GM21576 (cell line): ENCODE data around the gene ZNF423.

Experiments used
- ATAC-seq: cut with Tn5 transposase; IDR thresholded peaks from one replicate; pipeline ENCODE4 v1.9.1; 2021; ENCODE audit warnings: mild to moderate bottlenecking, moderate library complexity; ENCODE audit not compliant: unreplicated experiment

ZNF423 gene

DNA sequence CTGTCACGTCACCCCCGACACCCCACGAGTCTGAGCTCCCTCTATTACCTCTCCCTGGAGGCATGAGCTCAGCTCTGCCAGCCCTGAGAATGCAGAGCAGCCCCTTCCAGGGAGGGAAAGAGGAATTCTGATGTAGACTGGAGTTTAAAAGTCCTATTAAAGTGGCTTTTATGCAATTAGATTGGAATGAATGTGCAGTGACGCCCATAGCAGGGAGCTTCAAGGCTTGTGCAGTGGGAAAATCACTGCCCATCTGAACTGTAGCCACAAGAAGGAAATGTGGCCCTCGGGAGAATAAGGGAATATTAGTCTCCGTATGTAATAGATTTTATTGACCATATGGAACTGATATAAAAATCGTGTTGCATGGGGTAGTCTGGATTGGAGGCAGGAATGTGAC lies 66.9 kb downstream of the ZNF423 start:
- ATAC-seq: no peak

DNA sequence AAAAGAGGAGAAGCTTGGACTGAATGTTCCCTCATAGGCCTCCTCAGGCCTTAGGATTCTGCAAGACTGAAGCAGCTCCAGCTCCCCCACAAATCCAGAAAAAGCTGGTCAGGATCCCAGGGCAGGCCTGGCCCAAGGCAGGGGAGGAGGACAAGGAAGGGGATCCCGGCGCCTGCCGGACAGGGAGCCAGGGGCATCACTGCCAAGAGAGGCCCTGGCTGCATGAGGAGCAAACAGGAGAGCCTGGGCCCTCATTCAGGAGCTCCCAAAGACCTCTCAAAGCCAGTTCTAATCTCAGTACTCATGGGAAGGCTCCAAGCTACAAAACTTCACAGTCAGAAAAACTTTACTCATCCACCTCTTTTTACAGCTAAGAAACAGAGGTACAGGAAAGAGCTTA lies 67.3 kb downstream of the ZNF423 start:
- no peak for ATAC-seq

DNA sequence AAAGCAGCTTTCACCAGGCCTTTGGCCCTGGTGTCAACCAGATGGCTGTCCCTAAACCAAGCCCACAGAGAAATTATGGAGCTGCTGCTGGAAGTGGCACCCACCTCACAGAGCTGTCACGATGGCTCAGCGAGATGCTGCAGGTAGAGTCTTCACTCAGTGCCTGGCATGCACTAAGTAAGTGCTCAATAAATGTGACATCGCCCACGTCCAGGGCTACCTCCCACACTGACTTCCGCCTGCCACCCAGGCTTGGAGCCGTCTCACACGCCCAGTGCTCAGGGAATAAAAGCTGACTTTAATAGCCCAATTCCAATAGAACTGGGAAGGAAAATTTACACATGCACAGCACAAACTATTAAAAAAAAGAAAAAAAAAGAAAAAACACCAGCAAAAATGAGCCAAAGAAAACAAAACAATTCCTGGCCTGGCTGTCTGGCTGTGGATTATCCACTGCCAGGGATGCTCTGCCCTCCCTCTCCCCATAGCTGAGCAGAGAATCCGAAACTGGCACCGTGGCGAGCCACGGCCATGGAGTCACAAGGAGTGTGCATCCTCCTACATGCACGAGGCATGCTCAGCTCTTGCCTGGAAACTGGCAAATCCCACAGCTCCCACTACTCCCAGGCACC lies 68.9 kb downstream of the ZNF423 start:
- no peak for ATAC-seq

DNA sequence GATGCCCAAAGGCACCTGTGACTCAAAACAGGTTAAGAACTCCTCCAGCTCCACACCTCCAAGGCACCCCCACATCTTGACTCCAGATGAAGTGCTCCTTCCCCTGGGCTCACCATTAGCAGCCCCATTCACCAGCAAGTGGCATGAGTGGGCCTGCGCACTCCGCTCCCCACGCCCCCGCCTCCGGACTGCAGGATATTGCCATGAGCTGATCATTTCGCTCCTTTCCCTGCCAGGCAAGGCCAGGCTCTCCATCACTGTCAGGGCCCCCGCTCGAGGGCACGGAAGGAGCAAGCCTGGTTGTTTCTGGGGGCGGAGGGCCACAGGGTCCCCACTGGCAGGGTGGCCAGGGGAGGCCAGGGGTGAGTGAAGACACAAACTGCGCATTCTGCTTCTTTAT lies 69.9 kb downstream of the ZNF423 start:
- no peak for ATAC-seq

DNA sequence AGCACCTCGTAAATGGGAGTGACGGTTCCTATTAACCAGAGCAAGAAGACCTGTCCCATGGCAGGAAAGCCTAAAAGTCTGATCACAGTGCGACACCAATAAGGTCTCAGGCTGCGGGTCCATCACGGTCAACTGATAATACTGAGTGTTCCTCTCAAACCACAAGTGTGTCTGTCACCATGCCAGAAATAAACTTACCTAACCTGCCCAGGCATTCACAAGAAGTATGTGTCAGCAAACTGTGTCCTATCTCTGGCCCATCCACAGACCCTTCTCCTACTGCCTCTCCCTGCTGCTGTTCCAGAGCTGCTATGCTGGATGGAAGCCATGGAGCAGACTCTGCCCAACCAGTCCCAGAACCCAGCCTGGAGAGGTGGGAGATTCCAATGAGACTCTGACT lies 73.5 kb downstream of the ZNF423 start:
- ATAC-seq: no peak

DNA sequence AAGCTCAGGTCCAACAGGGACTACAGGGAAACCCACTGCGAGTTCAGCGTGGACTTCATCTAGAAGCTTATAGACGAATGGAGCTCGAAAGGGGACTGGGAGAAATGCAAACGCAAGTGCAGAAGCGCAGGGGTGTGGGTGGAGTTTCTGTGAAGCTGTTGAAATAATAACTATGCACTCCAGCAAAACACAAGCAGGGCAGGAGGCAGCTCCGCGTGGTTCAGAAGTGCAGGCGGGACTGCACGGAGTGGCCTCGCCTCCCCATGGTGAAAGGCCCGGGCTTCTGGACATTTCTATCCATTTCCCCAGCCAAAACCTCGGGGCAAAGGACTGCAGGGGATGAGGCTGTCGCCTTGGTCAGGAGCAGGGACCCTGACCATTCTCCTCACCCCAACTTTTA lies 74.5 kb downstream of the ZNF423 start:
- ATAC-seq: no peak

DNA sequence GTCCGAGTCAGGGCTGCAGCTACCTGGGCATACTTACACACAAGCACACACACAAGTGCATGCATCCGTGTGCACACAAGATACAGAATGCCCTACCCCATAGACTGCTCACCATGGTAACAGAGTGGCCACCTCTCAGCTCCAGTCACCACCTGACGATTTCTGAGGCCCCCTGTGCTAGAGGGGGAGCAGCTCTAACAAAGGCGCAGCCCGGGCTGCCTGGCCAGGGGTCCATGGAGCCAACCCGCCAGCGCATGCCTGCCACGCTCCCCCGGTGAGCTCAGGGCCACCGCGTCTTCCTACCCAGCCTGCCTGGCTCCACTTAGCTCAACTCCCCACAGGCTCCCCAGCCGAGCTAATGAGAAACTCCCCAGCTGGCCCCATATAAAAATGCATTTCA lies 75.5 kb downstream of the ZNF423 start:
- ATAC-seq: no peak

DNA sequence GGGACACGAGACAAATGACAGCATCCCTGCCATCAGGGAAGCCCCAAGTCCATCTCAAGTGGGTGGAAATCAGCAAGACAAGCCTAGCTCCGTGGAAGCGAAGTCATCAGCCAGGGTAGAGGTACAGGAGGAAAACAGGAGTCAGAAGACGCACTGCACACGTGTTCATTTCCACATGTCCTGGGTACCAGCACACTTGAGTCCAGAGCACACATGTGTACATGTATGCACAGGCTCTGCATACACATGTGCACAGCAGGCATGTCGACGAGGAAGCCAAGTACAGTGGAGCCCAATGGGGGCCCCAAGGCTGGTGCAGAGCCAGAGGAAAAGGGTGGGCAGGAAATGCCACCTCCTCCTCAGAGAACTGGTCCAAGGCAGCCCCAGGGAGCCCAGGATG lies 75.9 kb downstream of the ZNF423 start:
- ATAC-seq: no peak

DNA sequence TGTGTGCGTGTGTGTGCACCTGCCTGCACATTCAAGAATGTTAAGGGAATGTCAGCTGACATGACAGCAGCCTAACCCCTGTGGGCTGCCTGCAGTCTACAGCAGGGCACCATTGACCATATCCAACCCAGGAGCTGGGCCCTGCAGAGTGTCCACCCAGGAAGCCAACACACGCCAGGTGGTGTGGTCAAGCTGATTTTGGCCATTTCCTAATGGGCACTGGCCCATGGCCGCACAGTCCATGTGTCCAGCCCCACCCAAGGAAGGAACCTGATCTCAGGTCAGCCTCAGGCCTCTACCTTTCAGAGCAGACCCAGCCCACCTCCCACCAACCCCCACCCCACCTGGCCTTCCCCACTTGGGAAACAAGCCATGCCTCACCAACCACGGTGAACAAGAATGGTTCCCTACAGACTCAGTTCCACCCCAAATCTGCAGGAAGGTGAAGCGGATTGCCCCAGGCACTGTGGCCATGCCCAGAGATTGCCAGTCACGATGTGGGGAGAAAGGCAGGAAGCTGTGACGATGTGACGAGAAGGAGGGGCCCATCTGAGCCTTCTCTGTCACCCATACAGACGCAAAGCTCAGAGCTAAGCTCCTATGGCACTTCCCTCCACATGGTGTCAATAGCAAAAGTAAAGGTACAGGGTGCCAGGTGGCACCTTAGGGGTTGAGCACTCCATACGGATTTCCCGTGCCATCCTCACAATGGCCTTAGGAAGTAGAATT lies 77.5 kb downstream of the ZNF423 start:
- no peak for ATAC-seq

DNA sequence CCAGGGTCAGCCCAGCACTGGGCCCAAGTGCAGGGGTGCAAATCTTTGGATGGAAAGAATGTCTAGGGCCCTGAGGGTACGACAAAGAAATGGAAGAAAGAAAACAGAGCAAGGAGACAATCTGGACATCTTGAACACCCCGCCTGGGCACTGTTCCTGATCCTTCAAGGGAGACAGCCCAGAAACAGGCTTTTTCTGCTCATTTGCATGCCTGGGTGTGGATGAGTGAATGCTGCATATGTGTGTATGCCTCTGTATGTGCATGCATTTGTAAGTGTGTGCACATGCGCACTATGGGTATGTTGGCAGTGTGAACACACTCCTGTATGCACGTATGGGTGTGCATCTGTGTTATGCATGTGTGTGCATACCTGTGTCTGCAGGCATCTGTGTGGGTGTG lies 79.2 kb downstream of the ZNF423 start:
- no peak for ATAC-seq

DNA sequence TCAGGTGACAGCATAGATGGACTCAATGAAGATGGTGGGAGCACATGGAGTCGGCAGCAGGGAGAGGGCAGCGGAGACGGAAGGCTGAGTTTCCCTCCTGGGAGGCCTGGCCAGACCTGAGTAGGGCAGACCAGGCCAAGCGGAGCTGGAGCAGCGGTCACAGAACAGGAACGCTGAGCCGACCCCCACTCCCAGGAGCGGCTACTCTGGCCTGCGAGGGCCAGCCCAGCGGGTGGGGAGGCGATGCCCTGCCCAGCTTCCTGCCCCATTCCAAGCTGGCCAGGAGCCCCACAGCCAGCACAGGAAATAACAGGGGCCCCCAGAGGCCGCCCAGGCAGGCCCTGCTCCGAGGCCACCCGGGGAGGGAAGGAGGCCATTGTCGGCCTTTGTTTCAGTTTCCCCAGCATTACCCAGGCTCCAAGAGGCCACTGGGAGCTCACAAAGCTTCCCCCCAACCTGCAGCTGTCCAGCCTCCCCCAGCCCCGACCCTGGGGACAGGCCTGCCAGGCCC lies 79.8 kb downstream of the ZNF423 start:
- ATAC-seq: no peak

DNA sequence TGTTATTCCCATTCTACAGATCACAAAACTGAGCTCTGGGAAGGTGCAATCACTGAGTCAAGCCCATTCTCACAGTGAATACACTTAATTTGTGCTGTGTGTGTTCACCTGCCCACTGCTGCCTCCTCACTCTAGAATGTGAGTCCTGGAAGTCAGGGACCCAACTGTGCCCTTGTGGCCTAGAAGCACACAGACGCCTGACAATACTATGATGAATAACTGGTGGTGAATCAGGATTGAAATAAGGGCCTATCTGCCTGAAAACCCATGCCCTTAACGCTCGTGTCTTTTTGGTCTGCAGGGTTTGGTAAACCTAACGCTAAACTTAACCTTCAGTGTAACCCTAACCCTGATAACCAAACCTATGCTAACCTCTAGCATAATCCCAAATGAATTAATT lies 80.3 kb downstream of the ZNF423 start:
- ATAC-seq: no peak

DNA sequence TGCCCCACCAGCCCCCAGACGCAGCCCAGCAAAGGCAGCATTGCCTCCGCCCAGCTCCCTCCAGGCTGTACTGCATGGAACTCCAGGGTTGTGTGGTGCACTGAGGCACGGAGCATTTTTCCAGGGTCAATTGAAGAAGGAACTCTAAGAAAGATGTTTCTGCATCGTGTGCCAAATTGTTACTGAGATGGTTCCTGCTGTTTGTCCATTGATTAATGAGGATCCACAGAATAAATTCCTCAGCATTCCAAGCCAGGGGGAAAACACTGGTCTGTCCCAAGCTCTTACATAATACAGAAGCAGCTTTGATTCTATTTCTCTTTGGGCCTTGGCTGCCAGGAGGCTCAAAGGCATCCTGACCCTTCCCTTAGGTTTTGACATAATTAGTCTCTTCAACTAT lies 80.9 kb downstream of the ZNF423 start:
- ATAC-seq: no peak

DNA sequence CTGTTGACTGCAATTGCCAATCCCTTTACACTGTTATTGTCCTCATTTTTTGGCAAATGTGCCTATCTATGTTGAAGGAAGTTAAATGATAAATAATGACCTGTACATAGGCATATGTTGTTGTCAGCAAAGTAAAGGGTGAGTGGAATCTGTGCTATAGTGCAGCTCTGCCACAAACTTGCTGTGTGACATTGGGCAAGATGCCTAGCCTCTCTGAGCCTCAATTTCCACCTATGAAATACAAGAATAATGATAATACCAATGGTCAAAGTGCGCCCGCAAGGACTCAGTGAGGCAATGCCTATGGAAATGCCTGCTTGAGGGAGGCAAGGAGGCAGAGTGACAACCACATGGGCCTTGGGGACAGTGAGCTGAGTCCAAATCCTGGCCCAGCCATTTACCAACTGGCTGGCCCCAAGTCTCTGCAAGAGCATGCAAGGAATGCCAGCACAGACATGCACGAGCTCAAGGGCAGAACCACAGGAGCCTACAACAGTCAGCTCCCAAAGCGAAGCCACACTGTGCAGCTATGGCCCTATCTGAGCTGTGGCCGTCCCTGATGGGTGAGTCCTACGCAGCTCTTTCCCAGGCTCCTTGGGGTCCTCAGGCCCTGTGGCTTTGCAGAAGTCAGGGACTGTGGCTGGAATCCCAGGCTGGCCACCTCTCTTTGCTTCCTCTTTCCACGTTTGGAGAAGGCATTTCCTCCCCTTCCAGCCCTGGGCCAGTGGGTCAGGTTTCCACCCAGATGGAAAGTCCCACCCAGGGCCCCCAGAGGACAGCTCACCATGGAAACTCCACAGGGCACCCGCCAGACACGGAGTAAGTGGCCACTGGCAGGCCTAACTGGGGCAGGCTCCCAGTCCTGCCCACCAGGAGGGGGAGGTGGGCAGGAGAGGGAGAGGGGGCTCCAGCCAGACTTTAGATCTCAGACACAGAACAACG lies 82.1 kb downstream of the ZNF423 start:
- ATAC-seq: no peak

DNA sequence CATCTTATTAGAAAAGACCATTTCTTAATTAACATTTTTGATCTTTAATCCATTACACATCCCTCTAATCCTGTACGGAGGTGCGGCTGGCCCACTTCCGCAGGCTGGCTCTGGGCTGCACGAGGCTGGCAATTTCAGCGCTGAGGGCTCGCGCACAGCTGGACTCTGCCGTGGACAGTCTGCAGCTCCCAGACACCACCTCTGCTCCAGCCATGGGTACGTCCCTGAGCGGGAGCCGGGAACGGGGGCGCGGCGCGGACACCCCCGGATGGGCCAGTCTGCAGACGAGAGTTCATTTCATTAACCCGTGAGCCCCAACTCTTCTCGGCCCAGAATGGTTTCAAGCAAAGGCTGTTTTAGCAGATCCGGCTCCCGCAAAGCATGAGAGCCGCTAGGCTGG lies 87.9 kb downstream of the ZNF423 start:
- no peak for ATAC-seq

DNA sequence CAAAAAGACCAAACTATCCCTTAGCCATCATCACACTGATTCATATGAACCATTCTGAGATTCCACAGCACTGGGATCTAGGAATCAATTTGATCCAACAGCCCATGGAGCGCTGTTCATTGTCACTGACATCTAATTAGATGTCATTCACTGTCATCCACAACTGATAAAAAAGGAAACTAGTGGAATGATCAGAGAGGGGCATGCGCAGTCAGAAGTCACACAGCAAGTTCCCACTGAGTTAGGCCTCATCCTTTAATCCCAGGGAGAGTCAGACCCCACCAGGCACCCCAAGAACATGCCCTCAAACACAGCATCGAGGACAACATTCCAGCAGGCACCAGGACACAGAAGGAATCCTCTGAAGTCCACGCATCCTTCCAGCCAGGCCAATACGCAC lies 88.5 kb downstream of the ZNF423 start:
- no peak for ATAC-seq

DNA sequence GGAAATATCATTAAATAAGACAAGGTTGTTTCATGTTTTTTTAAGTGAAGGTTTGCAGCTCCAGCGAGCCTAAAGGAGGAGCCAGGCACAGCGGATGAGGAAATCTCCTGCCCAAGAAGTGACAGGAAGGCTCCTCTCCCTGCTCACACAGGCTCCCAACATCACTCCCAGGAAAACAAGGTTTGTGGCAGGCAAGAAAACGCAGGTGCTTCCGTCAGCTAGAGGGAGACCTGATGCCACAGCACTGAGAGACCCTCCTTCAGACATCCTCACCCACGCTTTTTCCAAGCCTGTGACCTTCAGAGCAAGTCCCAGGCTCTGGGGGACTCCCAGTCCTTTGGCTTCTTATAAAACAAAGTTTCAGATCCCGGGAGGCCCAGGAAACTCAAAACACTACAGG lies 89.7 kb downstream of the ZNF423 start:
- no peak for ATAC-seq

DNA sequence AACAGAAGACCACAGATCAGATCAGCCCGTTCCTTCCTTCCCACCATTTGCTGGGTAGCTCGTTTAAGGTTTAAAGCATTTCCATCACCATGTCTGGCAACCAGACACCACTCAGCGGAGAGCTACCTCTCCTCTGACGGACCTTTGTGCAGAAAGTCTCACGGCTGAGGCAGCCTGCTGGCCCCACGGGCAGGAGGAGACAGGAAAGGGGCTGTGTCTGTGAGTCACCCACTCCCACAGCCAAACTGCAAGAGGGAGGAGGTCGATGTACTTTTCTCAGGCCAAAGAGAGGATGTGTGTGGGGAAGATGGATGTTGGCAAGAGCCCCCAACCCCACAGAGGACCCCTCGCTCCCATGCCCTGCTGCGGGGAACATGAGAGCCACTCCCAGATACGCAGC lies 92.1 kb downstream of the ZNF423 start:
- ATAC-seq: no peak

DNA sequence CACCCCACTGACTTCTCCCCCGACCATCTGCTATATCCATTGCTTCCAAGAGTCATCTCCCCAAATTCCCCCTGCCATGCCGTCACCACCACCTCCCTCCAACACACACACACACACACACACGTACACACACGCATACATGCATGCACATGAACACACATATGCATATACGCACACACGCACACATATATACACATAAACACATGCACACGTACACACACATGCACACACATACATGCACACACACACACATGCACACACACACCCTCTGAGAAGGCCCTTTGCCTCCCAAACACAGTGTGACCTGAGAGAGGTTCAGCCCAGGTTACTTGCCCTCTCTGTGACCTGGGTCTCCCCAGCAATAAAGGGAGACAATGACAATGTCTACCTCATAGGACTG lies 95.1 kb downstream of the ZNF423 start:
- ATAC-seq: no peak

DNA sequence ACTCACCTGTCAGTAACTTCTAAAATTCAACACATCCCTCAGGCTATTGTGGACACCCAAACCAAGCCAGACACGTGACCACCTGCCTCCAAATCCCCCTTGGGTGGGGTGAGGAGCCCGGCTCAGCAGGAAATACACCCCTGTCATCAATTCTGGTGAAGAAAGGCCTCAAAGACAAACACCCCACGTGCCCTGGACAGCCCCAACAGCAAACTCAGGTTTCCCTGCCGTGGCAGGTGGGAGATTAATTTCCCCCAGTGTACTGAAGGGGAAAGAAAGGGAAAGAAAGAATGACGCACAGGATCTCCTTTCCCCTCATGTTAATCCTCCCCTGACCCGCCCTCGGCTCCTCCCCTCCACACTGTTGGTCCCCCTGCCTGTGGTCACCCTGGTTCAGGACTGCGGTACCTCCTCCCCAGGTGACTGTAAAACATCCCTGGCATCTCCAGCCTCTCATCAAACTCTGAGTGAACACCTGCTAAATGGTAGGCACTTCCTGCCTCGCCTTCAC lies 98.3 kb downstream of the ZNF423 start:
- no peak for ATAC-seq

DNA sequence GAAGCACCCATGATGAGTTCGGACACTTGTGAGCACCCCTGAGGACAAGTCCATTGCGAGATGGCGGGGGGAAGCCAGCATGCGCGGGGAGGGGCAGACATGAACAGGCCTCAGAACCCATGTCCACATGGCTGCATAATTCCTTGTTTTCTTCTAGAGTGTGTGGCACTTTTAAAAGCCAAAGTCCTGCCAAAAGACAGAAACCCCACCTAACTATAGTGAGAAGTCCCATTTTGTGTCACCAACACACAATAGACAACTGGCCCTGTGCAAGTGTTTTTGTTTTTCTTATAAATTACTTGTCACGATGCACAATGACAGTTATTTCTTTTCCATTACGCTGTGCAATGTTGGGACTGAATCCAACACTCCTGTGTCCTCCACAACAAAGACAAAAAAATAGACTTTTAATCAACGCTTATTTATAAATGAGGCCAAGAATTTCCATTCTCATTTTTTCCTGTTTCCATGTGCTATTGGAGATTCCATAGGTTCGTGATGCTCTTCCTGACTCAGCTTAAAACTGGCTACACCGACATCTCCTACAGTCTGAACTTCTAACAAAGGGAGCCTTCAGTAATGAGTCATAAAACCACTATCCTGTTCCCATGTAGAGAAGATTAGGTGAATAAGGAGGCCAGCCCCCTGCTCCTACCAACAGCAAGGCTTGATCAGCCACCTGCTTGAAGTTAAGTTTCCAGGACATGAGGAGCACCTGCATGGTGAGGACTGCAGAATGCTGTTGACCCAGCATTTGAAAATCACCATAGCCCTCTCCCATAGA lies 98.9 kb downstream of the ZNF423 start:
- ATAC-seq: no peak
